Liver (tissue), 9 donors: ENCODE measurements around the gene AGBL4. TPM values are rescaled to one million over a fixed set of nuclear protein-coding genes. Genes with fewer than 3 reads are reported as not detected.

Experiments
- DNase-seq: peaks from one replicate; pipeline ENCODE4 v3.0.0-alpha.2; 2017; ENCODE audit warnings: low spot score
- H3K27ac ChIP-seq, 2 donors: one replicate each; pipeline ENCODE4 v1.7.0; 2013; ENCODE audit warnings: inconsistent platforms in 2 of 2, low read length in 2 of 2, control low read depth in 1 of 2, low read depth in 1 of 2, mild to moderate bottlenecking in 1 of 2
- H3K27me3 ChIP-seq, 4 donors: one replicate each; pipeline versions ENCODE4 v1.6.1 to v1.7.0; 2013; ENCODE audit warnings: low read length in 3 of 4, inconsistent platforms in 1 of 4, mild to moderate bottlenecking in 1 of 4, moderate library complexity in 1 of 4; ENCODE audit not compliant: control insufficient read depth in 4 of 4, insufficient read depth in 4 of 4
- H3K36me3 ChIP-seq, 4 donors: one replicate each; pipeline versions ENCODE4 v1.6.1 to v1.7.0; 2013; ENCODE audit warnings: low read length in 3 of 4, mild to moderate bottlenecking in 3 of 4, low read depth in 1 of 4, moderate library complexity in 1 of 4; ENCODE audit not compliant: control insufficient read depth in 4 of 4, insufficient read depth in 3 of 4
- H3K4me1 ChIP-seq, 4 donors: one replicate each; pipeline versions ENCODE4 v1.6.1 to v1.7.0; 2013; ENCODE audit warnings: low read length in 3 of 4, mild to moderate bottlenecking in 3 of 4, moderate library complexity in 1 of 4; ENCODE audit not compliant: control insufficient read depth in 4 of 4, insufficient read depth in 4 of 4
- H3K4me3 ChIP-seq, 3 donors: one replicate each; pipeline versions ENCODE4 v1.6.1 to v1.7.0; 2013; ENCODE audit warnings: low read length in 3 of 3, control low read depth in 1 of 3, low read depth in 1 of 3, mild to moderate bottlenecking in 1 of 3
- H3K9ac ChIP-seq, 2 donors: one replicate each; pipeline ENCODE4 v1.7.0; 2013; ENCODE audit warnings: low read length in 2 of 2, mild to moderate bottlenecking in 2 of 2, moderate library complexity in 2 of 2, control low read depth in 1 of 2, low read depth in 1 of 2
- H3K9me3 ChIP-seq, 4 donors: one replicate each; pipeline versions ENCODE4 v1.6.1 to v1.7.0; 2013; ENCODE audit warnings: low read length in 3 of 4; ENCODE audit not compliant: control insufficient read depth in 4 of 4
- ATF3 ChIP-seq: IDR thresholded peaks from 2 replicates; pipeline ENCODE4 v1.6.1; 2016; ENCODE audit warnings: antibody characterized with exemption
- CTCF ChIP-seq: fragments of 150-350 bp; IDR thresholded peaks from 2 replicates; pipeline ENCODE4 v1.5.1; 2017; ENCODE audit warnings: improper control_type of control experiment, low read depth, low read length; ENCODE audit not compliant: missing input control
- EGR1 ChIP-seq, 2 donors: IDR thresholded peaks; 2 replicates each; pipeline ENCODE4 v1.6.1; 2016 to 2018; ENCODE audit warnings: antibody characterized with exemption in 2 of 2, low read depth in 2 of 2
- FOXA1 ChIP-seq: IDR thresholded peaks from 2 replicates; pipeline ENCODE4 v1.6.1; 2016; ENCODE audit warnings: antibody characterized with exemption
- FOXA2 ChIP-seq: IDR thresholded peaks from 2 replicates; pipeline ENCODE4 v1.6.1; 2016; ENCODE audit warnings: antibody characterized with exemption
- GABPA ChIP-seq, 2 donors: IDR thresholded peaks in 1 of 2; conservative IDR thresholded peaks in 1 of 2; 2 replicates each; pipeline ENCODE4 v1.6.1; 2016; ENCODE audit warnings: antibody characterized with exemption in 2 of 2, mild to moderate bottlenecking in 1 of 2, moderate library complexity in 1 of 2
- HNF4A ChIP-seq, 2 donors: conservative IDR thresholded peaks; 2 replicates each; pipeline ENCODE4 v1.6.1; 2016; ENCODE audit warnings: antibody characterized with exemption in 2 of 2, mild to moderate bottlenecking in 2 of 2
- HNF4G ChIP-seq: IDR thresholded peaks from 2 replicates; pipeline ENCODE4 v1.6.1; 2016; ENCODE audit warnings: antibody characterized with exemption
- JUND ChIP-seq, 2 donors: IDR thresholded peaks; 2 replicates each; pipeline ENCODE4 v1.6.1; 2016; ENCODE audit warnings: antibody characterized with exemption in 2 of 2
- MAX ChIP-seq: IDR thresholded peaks from 2 replicates; pipeline ENCODE4 v1.6.1; 2016; ENCODE audit warnings: antibody characterized with exemption
- NR2F2 ChIP-seq: IDR thresholded peaks from 2 replicates; pipeline ENCODE4 v1.6.1; 2016; ENCODE audit warnings: antibody characterized with exemption
- RAD21 ChIP-seq, 2 donors: IDR thresholded peaks; 2 replicates each; pipeline ENCODE4 v1.6.1; 2016; ENCODE audit warnings: antibody characterized with exemption in 2 of 2, mild to moderate bottlenecking in 2 of 2
- REST ChIP-seq: IDR thresholded peaks from 2 replicates; pipeline ENCODE4 v1.6.1; 2016; ENCODE audit warnings: antibody characterized with exemption, mild to moderate bottlenecking
- RXRA ChIP-seq, 2 donors: IDR thresholded peaks; 2 replicates each; pipeline ENCODE4 v1.6.1; 2017 to 2018; ENCODE audit warnings: antibody characterized with exemption in 2 of 2, mild to moderate bottlenecking in 1 of 2
- SP1 ChIP-seq: IDR thresholded peaks from 2 replicates; pipeline ENCODE4 v1.6.1; 2018; ENCODE audit warnings: antibody characterized with exemption, mild to moderate bottlenecking
- TAF1 ChIP-seq: conservative IDR thresholded peaks from 2 replicates; pipeline ENCODE4 v1.6.1; 2016; ENCODE audit warnings: antibody characterized with exemption, mild to moderate bottlenecking
- YY1 ChIP-seq: IDR thresholded peaks from 2 replicates; pipeline ENCODE4 v1.6.1; 2016; ENCODE audit warnings: antibody characterized with exemption, mild to moderate bottlenecking
- ZBTB33 ChIP-seq: IDR thresholded peaks from 2 replicates; pipeline ENCODE4 v1.6.1; 2016; ENCODE audit warnings: antibody characterized with exemption
- WGBS: extraction: QIAGEN DNeasy Blood & Tissue Kit; methylation state at CpG from one replicate; pipeline ENCODE4 v1.1.7; 2013; 5-methylcytosine and 5-hydroxymethylcytosine counted together
- polyA plus RNA-seq, 2 donors: library from polyadenylated mRNA; stranded (reverse) in 1 of 2; unstranded in 1 of 2; fragments of 200-250 nt in 1 of 2; fragments of >200 nt in 1 of 2; fragmentation: Nextera tagmentation in 1 of 2; extraction: Ambion mirVana in 1 of 2; gene quantifications; one replicate each; pipeline versions ENCODE4 v1.2.1 to v1.2.3, GENCODE V29; 2013 to 2015
- total RNA-seq, 2 donors: library from RNA; depleted of rRNA; stranded (reverse); fragments of >200 nt; gene quantifications; one replicate each; pipeline ENCODE4 v1.2.3, GENCODE V29; 2014
- donor health status: healthy.
- donor health status: healthy.
- donor health status: healthy.
- donor health status: healthy.
- donor health status: healthy.

The AGBL4 gene
- total and polyA plus RNA-seq, 4 donors = 0.75 to 0.76 TPM; not detected in 2

- no peaks in the 10 kb centered on the region for H3K9me3 ChIP-seq
- no peak overlapping the region for H3K9ac ChIP-seq
- no peak overlapping the region for H3K27ac ChIP-seq
- whole genome bisulfite sequencing = 83% methylated on average over 6 of the region's 6 CpGs
- H3K27me3 ChIP-seq = no peaks in the 10 kb centered on the region
- TF ChIP-seq REST (no peak), RXRA (IDR thresholded peaks at IDR 0.05) (no peak), GABPA (IDR thresholded peaks at IDR 0.05 in 1 of 2, conservative IDR thresholded peaks at IDR 0.05 in 1 of 2) (no peak), JUND (IDR thresholded peaks at IDR 0.05) (no peak), FOXA2 (no peak), RAD21 (IDR thresholded peaks at IDR 0.05) (no peak), FOXA1 (no peak), CTCF (no peak), SP1 (no peak), HNF4A (conservative IDR thresholded peaks at IDR 0.05) (no peak), YY1 (no peak), HNF4G (no peak), TAF1 (no peak), NR2F2 (no peak), MAX (no peak), ZBTB33 (no peak)
- DNase-seq = no peak
- H3K36me3 ChIP-seq = no peaks in the 10 kb centered on the region
- no peak overlapping the region for H3K4me3 ChIP-seq
- H3K4me1 ChIP-seq = no peaks in the 10 kb centered on the region
Observed at GRCh38 chr1:48603222-48603621, 1420.5 kb downstream of the AGBL4 start.

GRCh38 chr1:48602349-48602748 is 1421.4 kb downstream of the AGBL4 start:
- Histone ChIP-seq H3K9me3 (no peaks in the 10 kb centered on the region), H3K4me1 (no peaks in the 10 kb centered on the region), H3K4me3 (no peak overlapping the region), H3K27ac (no peak overlapping the region), H3K27me3 (no peaks in the 10 kb centered on the region), H3K36me3 (no peaks in the 10 kb centered on the region), H3K9ac (no peak overlapping the region)
- DNase-seq = no peak
- 87% methylated on average over 4 of the region's 4 CpGs for WGBS
- no peak for TF ChIP-seq MAX
- TF ChIP-seq CTCF = no peak
- no peak for TF ChIP-seq REST
- TF ChIP-seq RXRA (IDR thresholded peaks at IDR 0.05) = no peak
- no peak for TF ChIP-seq EGR1 (IDR thresholded peaks at IDR 0.05; ENCODE audit: low read depth in 2 of 2)
- no peak for TF ChIP-seq JUND (IDR thresholded peaks at IDR 0.05)
- no peak for TF ChIP-seq NR2F2
- TF ChIP-seq SP1 = no peak
- no peak for TF ChIP-seq ATF3
